Breast epithelium (tissue), 3 donors: Measurements from ENCODE around the gene PPP1R26.
"Not testable (repeated sequence)": the region's sequence is repeated elsewhere in the genome, so short reads cannot be mapped to it uniquely, and the experiment has no call there.

Source experiments
- CTCF ChIP-seq, 3 donors: fragments of 450-650 bp; IDR thresholded peaks; one replicate each; pipeline ENCODE4 v1.5.1; 2016 to 2017; ENCODE audit warnings: antibody characterized with exemption in 3 of 3, mild to moderate bottlenecking in 3 of 3, moderate library complexity in 3 of 3
- POLR2A ChIP-seq: fragments of 450-650 bp; IDR thresholded peaks from one replicate; pipeline ENCODE4 v1.6.1; 2016; ENCODE audit warnings: antibody characterized with exemption, mild to moderate bottlenecking, moderate library complexity
- POLR2AphosphoS5 ChIP-seq, 3 donors: sonication (generic); formaldehyde crosslinking; IDR thresholded peaks; one replicate each; pipeline ENCODE4 v1.6.1; 2017; ENCODE audit warnings: antibody characterized with exemption in 3 of 3

GRCh38 chr9:135458478-135458877 lies 21.1 kb upstream of the PPP1R26 start:
- TF ChIP-seq CTCF (IDR thresholded peaks at IDR 0.05); POLR2AphosphoS5 (IDR thresholded peaks at IDR 0.05); POLR2A: not testable (repeated sequence)
